DND-41 (cell line): ENCODE data around the gene NFATC2IP.
"Not testable (repeated sequence)": the region's sequence is repeated elsewhere in the genome, so short reads cannot be mapped to it uniquely, and the experiment has no call there.

ENCODE experiments used
- ATAC-seq: fragments of 200-7000 bp; cut with Tn5 transposase; 3 replicates; pipeline ENCODE4 v1.9.1; 2021; ENCODE audit warnings: low read depth; ENCODE audit not compliant: insufficient read depth
- DNase-seq: peaks from one replicate; pipeline ENCODE4 v3.0.0-alpha.2; 2020
- H2AFZ ChIP-seq: 2 replicates; pipeline ENCODE4 v1.6.0; 2012; ENCODE audit warnings: low read depth, low read length
- H3K27ac ChIP-seq: 2 replicates; pipeline ENCODE4 v1.5.1; 2012; ENCODE audit warnings: low read length, inconsistent platforms
- H3K27me3 ChIP-seq: fragments of 200-600 bp; sonication (generic); 2 replicates; pipeline ENCODE4 v1.6.0; 2012; ENCODE audit warnings: low read length, mild to moderate bottlenecking, inconsistent platforms; ENCODE audit not compliant: insufficient read depth, poor library complexity
- H3K36me3 ChIP-seq: 2 replicates; pipeline ENCODE4 v1.5.1; 2012; ENCODE audit warnings: low read length, inconsistent platforms; ENCODE audit not compliant: insufficient read depth
- H3K4me1 ChIP-seq: 2 replicates; pipeline ENCODE4 v1.5.1; 2012; ENCODE audit warnings: mild to moderate bottlenecking, low read length; ENCODE audit not compliant: insufficient read depth
- H3K4me2 ChIP-seq: 2 replicates; pipeline ENCODE4 v1.6.0; 2012; ENCODE audit warnings: mild to moderate bottlenecking, moderate library complexity, low read length, inconsistent platforms; ENCODE audit not compliant: insufficient read depth
- H3K4me3 ChIP-seq, 2 experiments: fragments of 200-600 bp in 1 of 2; shearing (Covaris generic) in 1 of 2; 2 replicates each; pipeline ENCODE4 v1.5.1; 2012 to 2016; ENCODE audit warnings: inconsistent platforms in 2 of 2, low read length in 2 of 2, mild to moderate bottlenecking in 2 of 2, low read depth in 1 of 2, moderate library complexity in 1 of 2
- H3K79me2 ChIP-seq: 2 replicates; pipeline ENCODE4 v1.6.0; 2012; ENCODE audit warnings: low read length, inconsistent platforms; ENCODE audit not compliant: insufficient read depth
- H3K9ac ChIP-seq: 2 replicates; pipeline ENCODE4 v1.6.0; 2012; ENCODE audit warnings: low read depth, mild to moderate bottlenecking, inconsistent platforms, low read length, moderate library complexity
- H3K9me3 ChIP-seq: 2 replicates; pipeline ENCODE4 v1.5.1; 2012; ENCODE audit warnings: low read length, moderate library complexity, mild to moderate bottlenecking, inconsistent platforms; ENCODE audit not compliant: insufficient read depth, severe bottlenecking
- H4K20me1 ChIP-seq: 2 replicates; pipeline ENCODE4 v1.6.0; 2012; ENCODE audit warnings: low read length; ENCODE audit not compliant: insufficient read depth
- EZH2 ChIP-seq: IDR thresholded peaks from 3 replicates; pipeline ENCODE4 v1.6.1; 2012; ENCODE audit warnings: borderline replicate concordance, low read depth, mild to moderate bottlenecking, moderate library complexity, low read length, inconsistent platforms; ENCODE audit not compliant: severe bottlenecking
- TF ChIP-seq, protein P1 (sequence below): IDR thresholded peaks from 2 replicates; pipeline ENCODE4 v1.5.1; 2012; ENCODE audit warnings: borderline replicate concordance, low read length, moderate library complexity, mild to moderate bottlenecking; ENCODE audit not compliant: poor library complexity, severe bottlenecking; ENCODE audit errors: extremely low read depth

The NFATC2IP gene

DNA sequence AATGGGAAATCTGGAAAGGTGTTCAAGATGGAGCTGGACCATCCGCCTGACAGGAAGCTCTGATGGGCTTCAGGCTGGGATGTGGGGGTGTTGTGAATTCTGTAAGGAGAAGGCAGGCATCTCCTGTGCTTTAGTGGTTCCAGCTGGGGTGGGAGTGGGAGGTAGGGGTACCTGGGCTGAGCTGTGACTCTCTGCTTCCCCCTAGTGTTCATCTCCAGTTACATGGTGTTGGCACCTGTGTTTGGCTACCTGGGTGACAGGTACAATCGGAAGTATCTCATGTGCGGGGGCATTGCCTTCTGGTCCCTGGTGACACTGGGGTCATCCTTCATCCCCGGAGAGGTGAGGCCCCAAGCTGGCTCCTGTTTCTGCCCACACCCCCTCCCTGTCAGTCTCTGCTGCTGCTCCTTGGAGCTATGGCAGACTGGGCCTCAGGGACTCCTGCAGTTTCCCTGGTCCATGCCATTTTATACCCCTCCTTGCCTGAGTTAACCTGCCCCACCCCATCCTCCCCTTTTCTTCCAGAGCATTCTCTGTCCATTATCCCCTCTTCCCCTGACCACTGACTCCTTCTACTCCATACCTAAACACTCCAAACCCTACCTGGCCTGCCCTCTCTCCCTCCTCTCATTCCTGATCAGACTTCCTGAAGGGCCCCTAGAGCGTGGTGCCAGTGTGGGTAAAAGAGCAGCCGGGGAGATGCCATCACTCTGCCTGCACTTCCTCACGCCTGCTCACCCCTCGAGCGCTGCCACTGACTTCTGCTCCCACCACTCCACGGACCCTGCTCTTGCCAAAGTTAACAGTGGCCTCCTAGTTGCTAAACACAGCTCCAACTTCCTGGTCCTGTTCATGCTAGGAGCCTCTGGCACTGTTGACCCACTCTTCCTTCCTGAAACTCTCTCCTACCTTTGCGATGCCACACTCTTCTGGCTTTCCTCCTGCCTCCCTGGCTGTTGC, 27.2 kb downstream of the NFATC2IP start:
- Histone ChIP-seq H3K4me2 (no peak overlapping the region), H3K9ac (no peak overlapping the region), H3K9me3 (no peaks in the 10 kb centered on the region), H3K4me3 (no peak overlapping the region), H3K4me1 (peaks cover 32% of the 10 kb centered on the region), H3K79me2 (peaks cover 28% of the 10 kb centered on the region), H3K27me3 (no peaks in the 10 kb centered on the region), H4K20me1 (no peaks in the 10 kb centered on the region), H3K36me3 (peaks cover 46% of the 10 kb centered on the region), H2AFZ (no peak overlapping the region), H3K27ac (no peak overlapping the region)
- DNase-seq (no peak), ATAC-seq (no peak)
- no peak for TF ChIP-seq EZH2
- TF ChIP-seq, protein P1, sequence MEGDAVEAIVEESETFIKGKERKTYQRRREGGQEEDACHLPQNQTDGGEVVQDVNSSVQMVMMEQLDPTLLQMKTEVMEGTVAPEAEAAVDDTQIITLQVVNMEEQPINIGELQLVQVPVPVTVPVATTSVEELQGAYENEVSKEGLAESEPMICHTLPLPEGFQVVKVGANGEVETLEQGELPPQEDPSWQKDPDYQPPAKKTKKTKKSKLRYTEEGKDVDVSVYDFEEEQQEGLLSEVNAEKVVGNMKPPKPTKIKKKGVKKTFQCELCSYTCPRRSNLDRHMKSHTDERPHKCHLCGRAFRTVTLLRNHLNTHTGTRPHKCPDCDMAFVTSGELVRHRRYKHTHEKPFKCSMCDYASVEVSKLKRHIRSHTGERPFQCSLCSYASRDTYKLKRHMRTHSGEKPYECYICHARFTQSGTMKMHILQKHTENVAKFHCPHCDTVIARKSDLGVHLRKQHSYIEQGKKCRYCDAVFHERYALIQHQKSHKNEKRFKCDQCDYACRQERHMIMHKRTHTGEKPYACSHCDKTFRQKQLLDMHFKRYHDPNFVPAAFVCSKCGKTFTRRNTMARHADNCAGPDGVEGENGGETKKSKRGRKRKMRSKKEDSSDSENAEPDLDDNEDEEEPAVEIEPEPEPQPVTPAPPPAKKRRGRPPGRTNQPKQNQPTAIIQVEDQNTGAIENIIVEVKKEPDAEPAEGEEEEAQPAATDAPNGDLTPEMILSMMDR, result peak; percentile 55

DNA sequence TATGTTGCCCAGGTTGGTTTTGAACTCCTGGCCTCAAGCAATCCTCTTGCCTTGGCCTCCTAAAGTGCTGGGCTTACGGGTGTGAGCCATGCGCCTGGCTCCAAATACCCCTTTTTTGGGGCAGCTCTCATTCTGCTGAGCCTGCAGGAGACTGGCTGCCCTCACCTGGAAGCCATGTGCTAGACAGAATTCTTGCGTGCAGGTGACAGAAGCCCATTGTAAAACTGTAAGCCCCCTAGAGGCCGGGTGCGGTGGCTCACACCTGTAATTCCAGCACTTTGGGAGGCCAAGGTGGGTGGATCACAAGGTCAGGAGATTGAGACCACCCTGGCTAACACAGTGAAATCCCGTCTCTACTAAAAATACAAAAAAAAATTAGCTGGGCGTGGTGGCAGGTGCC, 29.6 kb downstream of the NFATC2IP start:
- not testable (repeated sequence) for H3K27me3 ChIP-seq, H3K9ac ChIP-seq, H2AFZ ChIP-seq, H3K4me3 ChIP-seq, H3K9me3 ChIP-seq, H4K20me1 ChIP-seq, ATAC-seq, H3K4me2 ChIP-seq, DNase-seq, H3K27ac ChIP-seq
- Histone ChIP-seq H3K4me1 (peaks cover 33% of the 10 kb centered on the region), H3K36me3 (peaks cover 60% of the 10 kb centered on the region), H3K79me2 (peaks cover 12% of the 10 kb centered on the region)

DNA sequence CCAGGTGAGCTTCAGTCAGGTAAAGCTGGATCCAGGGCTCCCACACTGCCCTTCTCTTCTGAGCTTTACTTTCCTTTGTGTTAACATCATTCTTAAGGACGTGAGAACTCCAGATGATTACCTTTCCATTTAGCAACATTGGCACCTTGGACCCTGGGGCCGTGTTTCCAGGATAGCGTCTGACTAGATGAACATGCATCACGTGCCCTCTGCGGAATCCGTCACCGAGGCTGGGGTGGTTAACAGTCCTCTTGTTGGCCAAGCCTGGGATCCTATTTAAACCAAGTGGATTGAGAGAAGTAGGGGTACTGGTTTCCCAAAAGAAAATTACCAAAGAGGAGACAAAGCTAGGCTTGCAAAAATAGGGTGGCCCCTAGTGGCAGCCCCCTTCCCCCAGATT, 30.2 kb downstream of the NFATC2IP start:
- DNase-seq, result no peak
- Histone ChIP-seq H3K79me2 (peaks cover 7% of the 10 kb centered on the region), H3K4me2 (no peak overlapping the region), H3K4me1 (peaks cover 33% of the 10 kb centered on the region), H3K9me3 (no peaks in the 10 kb centered on the region), H2AFZ (no peak overlapping the region), H3K4me3 (no peak overlapping the region), H3K36me3 (peaks cover 60% of the 10 kb centered on the region), H3K9ac (no peak overlapping the region), H3K27ac (no peak overlapping the region), H4K20me1 (no peaks in the 10 kb centered on the region), H3K27me3 (no peaks in the 10 kb centered on the region)
- TF ChIP-seq, protein P1, result no peak
- no peak for TF ChIP-seq EZH2
- ATAC-seq, result no peak

DNA sequence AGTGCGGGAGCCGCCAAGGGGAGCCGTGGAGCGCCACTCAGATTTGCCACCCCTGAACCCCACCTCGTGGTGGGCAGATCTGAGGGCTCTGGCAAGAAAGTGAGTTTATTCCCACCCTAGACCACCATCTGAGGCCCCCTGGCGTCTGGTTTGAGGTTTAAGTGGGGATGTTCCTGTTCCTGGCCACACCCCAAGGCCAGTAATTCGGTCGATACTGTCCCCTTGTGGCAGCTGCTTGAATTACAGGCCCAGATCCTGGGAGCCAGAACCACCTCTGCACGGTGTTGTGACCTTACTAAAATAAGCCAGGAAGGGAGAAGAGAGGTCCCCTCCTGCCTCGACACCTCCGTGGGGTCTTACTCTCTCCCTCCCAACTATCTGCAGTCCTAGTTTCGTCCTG, 30.8 kb downstream of the NFATC2IP start:
- H3K27ac ChIP-seq, result no peak overlapping the region
- no peak for ATAC-seq

More for the DNA sequence above, 30.8 kb downstream of the NFATC2IP start:
- no peaks in the 10 kb centered on the region for H3K27me3 ChIP-seq
- H2AFZ ChIP-seq, result no peak overlapping the region
- no peak overlapping the region for H3K4me2 ChIP-seq
- H3K9me3 ChIP-seq, result no peaks in the 10 kb centered on the region
- no peaks in the 10 kb centered on the region for H4K20me1 ChIP-seq
- peaks cover 60% of the 10 kb centered on the region for H3K36me3 ChIP-seq
- peaks cover 30% of the 10 kb centered on the region for H3K4me1 ChIP-seq
- H3K79me2 ChIP-seq, result peaks cover 3% of the 10 kb centered on the region
- no peak overlapping the region for H3K4me3 ChIP-seq
- H3K9ac ChIP-seq, result no peak overlapping the region
- peak; percentile 56 for DNase-seq
- TF ChIP-seq, protein P1, result peak; percentile 78
- TF ChIP-seq EZH2, result no peak
